ENCODE results near the gene BTG4. TPM values are rescaled to one million over a fixed set of nuclear protein-coding genes. Genes with fewer than 3 reads are reported as not detected.

The BTG4 gene
- total RNA-seq, 4 donors from 2014 or later = not detected

- no peaks in the 10 kb centered on the region for H3K36me3 ChIP-seq
- no peak overlapping the region for H3K4me3 ChIP-seq
- H3K4me1 ChIP-seq = peaks cover 0 to 27% (median 10%) of the 10 kb centered on the region in 4 donors
- DNase-seq (ENCODE audit: low spot score in 2 of 2) = no peak
- TF ChIP-seq CTCF (IDR thresholded peaks at IDR 0.05) (no peak), POLR2A (IDR thresholded peaks at IDR 0.05) (no peak), EP300 (IDR thresholded peaks at IDR 0.05) (no peak)
- H3K27me3 ChIP-seq = peaks cover 0 to 3% of the 10 kb centered on the region in 2 donors
- no peak overlapping the region for H3K27ac ChIP-seq
- WGBS, 2 donors = 96 to 98% methylated on average over 1 of the region's 1 CpG
- no peaks in the 10 kb centered on the region for H3K9me3 ChIP-seq
These were observed 26.4 kb upstream of the BTG4 start for GRCh38 chr11:111538407-111539114.

DNA sequence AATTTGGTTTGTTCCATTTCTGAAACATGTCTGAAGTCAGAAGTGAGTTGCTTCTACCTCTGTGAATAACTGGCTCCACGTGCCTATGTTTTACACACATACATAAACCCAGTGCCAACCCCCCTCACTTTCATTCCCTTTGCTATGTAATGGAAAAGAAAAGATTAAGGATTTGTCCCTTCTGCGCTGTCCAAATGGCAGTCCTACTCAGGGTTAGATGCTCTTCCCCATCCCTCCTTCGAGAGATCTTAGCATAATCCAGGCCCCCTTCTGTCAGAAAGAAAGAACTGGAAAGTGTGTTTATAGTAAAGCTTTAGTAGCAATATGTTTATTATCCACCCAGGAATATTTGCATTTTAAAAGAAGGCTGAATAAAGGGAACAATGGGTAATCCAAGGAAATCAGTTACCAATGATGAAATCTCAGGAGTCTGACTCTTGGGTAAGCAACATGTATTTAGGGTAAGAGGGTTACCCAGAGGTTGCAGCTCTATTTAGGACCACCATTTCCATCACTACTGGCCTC, 25.2 kb upstream of the BTG4 start:
- H3K27me3 ChIP-seq = peaks cover 0 to 3% of the 10 kb centered on the region in 2 donors
- WGBS, 2 donors = 77 to 81% methylated on average over 3 of the region's 3 CpGs
- H3K36me3 ChIP-seq = no peaks in the 10 kb centered on the region
- peaks cover 0 to 27% (median 10%) of the 10 kb centered on the region in 4 donors for H3K4me1 ChIP-seq
- TF ChIP-seq POLR2A (IDR thresholded peaks at IDR 0.05) = no peak
- TF ChIP-seq CTCF (IDR thresholded peaks at IDR 0.05) = no peak
- no peaks in the 10 kb centered on the region for H3K9me3 ChIP-seq
- H3K27ac ChIP-seq = no peak overlapping the region
- H3K4me3 ChIP-seq = no peak overlapping the region
- no peak for DNase-seq (ENCODE audit: low spot score in 2 of 2)

- Histone ChIP-seq H3K27me3 (peaks cover 0 to 3% of the 10 kb centered on the region in 2 donors), H3K4me3 (no peak overlapping the region), H3K9me3 (no peaks in the 10 kb centered on the region), H3K36me3 (no peaks in the 10 kb centered on the region), H3K27ac (no peak overlapping the region), H3K4me1 (peaks cover 0 to 14% (median 2%) of the 10 kb centered on the region in 4 donors)
- no peak for TF ChIP-seq CTCF (IDR thresholded peaks at IDR 0.05)
- no peak for TF ChIP-seq POLR2A (IDR thresholded peaks at IDR 0.05)
- no peak for TF ChIP-seq EP300 (IDR thresholded peaks at IDR 0.05)
- no peak for DNase-seq (ENCODE audit: low spot score in 2 of 2)
- 91 to 92% methylated on average over 6 of the region's 6 CpGs for WGBS, 2 donors
These were observed 23.1 kb upstream of the BTG4 start for GRCh38 chr11:111535281-111535680.

DNA sequence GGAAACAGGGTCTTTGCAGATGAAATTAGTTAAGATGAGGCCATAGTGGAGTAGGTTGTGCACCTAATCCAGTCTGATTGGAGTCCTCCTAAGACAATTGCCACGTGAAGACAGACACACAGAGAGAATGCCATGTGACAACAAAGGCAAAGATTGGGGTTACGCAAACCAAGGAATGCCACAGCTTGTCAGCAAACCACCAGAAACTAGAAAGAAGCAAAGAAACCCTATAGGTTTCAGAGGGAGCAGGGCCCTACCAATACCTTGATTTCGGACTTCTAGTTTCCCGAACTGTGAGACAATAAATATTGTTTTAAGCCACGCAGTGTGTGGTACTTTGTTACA, 20.2 kb upstream of the BTG4 start:
- Histone ChIP-seq H3K27me3 (no peaks in the 10 kb centered on the region), H3K27ac (peak overlapping the region in 1 of 4 donors; percentile 73), H3K4me3 (no peak overlapping the region), H3K9me3 (no peaks in the 10 kb centered on the region), H3K36me3 (no peaks in the 10 kb centered on the region), H3K4me1 (peaks cover 0 to 8% (median 3%) of the 10 kb centered on the region in 4 donors)
- no peak for DNase-seq (ENCODE audit: low spot score in 2 of 2)
- 87 to 88% methylated on average over 5 of the region's 5 CpGs for WGBS, 2 donors
- TF ChIP-seq POLR2A (IDR thresholded peaks at IDR 0.05) (no peak), CTCF (IDR thresholded peaks at IDR 0.05) (no peak), EP300 (IDR thresholded peaks at IDR 0.05) (no peak)

GRCh38 chr11:111531687-111532364, 19.6 kb upstream of the BTG4 start:
- 64 to 67% methylated on average over 9 of the region's 9 CpGs for WGBS, 2 donors
- no peaks in the 10 kb centered on the region for H3K36me3 ChIP-seq
- peaks cover 0 to 8% (median 3%) of the 10 kb centered on the region in 4 donors for H3K4me1 ChIP-seq
- no peak for DNase-seq (ENCODE audit: low spot score in 2 of 2)
- H3K27ac ChIP-seq = peak overlapping the region in 1 of 4 donors; percentile 73
- H3K27me3 ChIP-seq = no peaks in the 10 kb centered on the region
- no peaks in the 10 kb centered on the region for H3K9me3 ChIP-seq
- TF ChIP-seq EP300 (IDR thresholded peaks at IDR 0.05) = no peak
- H3K4me3 ChIP-seq = no peak overlapping the region
